Islet precursor cell (in vitro differentiated cells): Measurements from ENCODE around the gene RBPJ.

Experiments used
- DNase-seq: peaks from one replicate; pipeline ENCODE4 v3.0.0-alpha.2; 2018

RBPJ gene

DNA sequence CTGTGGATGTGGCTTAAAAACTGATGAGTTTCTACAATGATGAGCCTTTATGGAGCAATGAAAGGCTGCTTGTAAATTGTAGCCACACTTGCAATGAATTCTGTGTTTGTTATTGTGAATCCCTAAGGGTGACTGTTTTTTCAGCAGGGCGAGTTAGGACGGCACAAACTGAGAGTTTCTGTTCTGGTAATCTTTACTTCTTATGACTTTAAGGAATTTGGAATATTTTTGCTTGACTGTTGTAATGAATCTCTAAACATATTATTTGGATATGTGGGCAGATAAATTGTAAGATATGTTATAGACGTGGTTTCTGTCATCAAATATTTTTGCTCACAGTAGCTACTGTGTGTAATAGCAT lies 22.2 kb downstream of the RBPJ start:
- DNase-seq = no peak

DNA sequence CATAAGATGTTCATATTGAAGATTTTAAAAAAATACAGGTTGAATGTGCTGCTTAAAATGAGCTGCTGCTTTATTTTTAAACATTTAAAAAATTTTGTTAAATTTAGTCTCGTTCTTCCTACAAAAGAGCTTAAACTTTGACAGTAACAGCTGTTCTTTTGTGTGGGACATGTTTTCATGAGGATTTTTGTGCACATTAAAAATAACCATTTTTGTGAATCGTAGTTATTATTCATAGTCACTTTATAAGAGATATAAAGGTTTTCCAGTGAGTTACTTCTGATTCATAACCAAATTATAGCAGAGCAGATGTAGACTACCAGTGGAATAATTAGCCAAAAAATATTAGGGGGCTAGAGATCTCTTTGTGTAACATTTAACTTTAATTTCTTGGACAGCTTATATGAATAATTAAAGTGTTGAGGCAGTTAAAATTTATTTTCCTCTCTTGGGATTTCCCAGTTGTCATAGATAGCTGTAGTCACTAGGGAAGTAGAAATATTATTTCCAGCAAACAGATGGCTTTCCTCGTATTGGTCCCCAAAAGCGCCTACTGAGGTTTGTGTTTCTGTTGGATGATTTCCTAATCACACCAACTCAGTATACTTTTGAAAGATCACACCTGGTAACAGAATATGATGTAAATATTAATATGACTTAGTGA lies 24.2 kb downstream of the RBPJ start:
- no peak for DNase-seq

DNA sequence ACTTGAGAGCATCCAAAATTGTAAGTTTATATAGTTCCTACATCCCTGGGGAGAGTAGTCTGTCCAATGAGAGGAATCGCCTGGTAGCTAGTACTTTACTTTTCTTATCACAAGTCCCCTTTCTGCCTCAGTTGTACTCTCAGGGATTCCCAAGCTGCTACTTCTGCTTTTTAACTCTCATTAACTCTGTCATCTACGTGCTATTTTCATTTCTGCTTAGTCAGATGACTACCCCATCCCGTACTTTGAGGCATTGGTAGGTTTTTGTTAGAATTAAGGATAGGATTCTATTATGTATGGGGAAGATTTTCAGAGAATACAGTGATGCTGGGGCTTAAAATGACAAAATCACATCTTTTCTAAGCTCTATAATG lies 24.7 kb downstream of the RBPJ start:
- DNase-seq = no peak

DNA sequence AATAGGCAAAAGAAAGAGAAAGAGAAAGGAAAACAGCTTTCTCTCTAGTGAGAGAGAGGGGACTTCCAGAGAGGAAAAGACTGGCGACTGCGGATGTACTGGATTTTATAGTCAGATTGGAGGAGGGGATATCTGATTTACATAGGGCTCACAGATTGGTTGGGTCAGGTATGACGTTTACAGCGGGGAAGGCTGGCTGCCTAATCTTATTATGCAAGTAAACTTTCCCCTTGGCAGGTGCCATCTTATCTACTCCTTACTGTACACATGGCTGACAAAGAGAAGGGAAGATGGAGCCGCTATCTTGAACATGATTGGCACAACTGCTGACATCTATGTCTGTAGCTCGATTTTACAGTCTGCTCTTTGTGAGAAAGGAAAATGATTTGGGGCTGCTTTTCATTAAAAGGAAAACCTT lies 25.4 kb downstream of the RBPJ start:
- no peak for DNase-seq

DNA sequence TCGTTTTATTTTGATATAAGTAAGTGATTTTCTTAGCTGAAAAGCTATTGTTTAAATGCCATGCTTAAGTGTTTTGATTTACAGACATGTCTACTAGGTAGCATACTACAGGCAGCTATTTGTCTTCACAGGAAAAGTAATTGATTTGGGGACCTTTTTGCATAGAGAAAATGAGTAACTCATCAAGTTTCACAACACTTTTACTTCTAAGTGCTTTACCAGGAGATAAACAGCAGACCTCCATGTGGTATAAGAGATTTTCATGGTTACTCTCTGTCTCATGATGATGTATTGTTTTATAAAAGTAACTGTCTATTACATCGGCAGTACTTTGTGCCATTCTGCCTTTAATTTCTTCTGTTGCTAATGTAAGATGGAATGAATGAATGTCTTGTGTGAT lies 28.7 kb downstream of the RBPJ start:
- DNase-seq = no peak

DNA sequence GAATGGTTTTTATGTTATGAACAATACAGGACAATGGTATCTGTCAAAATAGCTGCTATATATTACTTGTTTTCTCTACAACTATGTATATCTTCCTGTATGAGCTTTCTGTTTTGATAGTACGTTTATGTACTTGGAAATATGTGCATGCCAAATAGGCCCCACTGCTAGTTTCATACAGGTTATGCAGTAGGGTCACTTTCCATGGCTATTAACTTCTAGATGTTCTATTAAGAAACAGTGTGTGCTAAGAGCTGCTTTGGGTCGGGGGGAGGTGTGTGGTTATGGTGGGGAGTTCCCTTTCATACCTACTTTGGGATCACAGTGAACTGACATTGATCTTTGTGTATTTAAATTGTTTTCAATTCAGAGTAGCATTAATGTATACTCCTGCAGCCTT lies 30.9 kb downstream of the RBPJ start:
- DNase-seq = no peak

DNA sequence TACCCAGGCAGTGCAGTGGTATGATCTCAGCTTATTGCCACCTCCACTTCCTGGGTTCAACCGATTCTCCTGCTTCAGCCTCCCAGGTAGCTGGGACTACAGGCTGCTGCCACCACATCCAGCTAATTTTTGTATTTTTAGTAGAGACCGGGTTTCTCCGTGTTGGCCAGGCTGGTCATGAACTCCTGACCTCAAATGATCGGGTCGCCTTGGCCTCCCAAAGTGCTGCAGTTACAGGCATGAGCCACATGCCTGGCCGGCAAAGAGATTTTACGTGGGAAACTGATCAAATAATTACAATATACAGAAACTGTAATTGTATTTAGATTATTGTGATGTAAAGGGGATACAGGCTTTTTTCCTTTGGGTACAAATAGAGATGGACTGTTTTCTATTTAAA lies 33.7 kb downstream of the RBPJ start:
- no peak for DNase-seq

DNA sequence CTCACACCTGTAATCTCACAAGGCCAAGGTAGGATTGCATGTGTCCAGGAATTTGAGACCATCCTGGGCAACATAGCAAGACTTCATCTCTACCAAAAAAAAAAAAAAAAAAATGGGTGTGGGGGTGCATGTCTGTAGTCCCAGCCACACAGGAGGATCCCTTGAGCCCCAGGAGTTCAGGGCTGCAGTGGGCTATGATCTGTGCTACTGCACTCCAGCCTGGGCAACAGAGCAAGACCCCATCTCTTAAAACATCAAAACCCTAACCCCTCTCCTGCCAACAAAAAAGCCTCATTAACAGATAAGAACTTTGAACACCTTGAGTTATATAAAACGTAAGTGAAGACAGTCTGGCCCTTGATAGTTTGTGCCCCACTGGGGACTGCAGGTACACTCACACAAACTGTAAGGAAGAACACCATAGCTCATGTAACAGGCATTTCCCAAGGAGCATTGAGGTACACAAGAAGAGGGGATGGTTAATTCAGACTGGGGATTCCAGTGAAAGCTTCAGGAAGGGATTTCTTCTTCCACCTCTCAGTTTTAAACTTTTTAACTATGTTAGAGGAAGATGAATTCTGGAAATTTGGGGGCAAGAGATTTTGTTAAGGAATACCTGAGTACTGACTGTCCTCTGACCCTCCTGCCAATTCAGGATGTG lies 34.7 kb downstream of the RBPJ start:
- no peak for DNase-seq

DNA sequence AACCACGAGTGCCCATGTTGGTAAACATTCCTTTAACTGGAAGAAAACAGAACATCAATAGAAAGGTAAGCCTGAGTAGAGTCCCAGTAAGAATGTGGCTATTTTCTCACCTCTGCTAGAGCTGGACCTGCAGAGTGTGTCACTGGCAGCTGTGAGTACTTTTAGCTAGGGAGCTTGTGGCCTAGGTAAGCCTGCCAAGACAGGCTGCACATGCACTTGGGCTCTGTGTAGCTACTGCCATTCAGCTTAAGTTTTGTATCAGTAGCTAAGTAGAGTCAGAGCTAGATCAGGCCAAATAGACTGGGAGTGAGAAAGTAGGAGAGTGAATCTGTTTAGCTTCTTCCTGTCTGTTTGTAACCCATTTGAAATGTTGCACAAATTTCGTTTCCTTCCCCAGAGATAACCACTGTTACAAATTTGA lies 35.3 kb downstream of the RBPJ start:
- DNase-seq = peak; percentile 77

DNA sequence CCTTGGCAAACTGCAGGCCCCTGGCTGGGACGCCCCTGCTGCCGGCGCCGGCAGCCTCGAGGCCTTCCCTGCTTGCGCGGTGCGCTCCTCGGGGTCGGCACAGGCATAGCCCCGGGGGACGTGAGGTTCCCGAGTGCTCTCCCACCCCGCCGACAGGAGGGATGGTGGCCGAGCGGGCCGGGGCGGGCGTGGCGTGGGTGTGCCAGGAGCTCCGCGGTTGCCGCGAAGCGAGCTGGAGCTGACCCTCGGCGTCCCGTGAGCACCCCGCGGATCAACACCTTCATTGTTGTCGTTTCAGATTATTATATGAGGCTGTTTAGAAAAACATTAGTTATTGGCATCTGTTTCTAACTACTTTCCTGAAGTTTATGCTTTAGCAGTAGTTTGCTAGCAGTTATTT lies 38.7 kb downstream of the RBPJ start:
- peak; percentile 58 for DNase-seq

DNA sequence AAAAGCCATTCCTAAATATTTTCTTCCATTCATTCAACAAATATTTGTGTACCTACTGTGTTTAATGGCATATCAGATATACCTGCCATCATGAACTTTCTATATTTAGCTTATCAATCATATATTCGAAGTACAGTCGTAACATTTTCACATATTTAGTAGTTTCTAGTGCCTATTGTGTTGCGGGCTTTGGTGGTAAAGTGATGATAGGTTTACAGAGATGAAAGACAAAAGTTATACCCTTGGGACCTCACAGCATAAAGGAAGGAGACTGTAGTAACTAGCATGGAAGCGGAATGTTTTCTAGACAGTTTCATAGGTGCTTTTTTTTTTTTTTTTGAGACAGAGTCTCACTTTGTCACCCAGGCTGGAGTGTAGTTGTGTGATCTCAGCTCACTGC lies 39.5 kb downstream of the RBPJ start:
- DNase-seq = no peak

DNA sequence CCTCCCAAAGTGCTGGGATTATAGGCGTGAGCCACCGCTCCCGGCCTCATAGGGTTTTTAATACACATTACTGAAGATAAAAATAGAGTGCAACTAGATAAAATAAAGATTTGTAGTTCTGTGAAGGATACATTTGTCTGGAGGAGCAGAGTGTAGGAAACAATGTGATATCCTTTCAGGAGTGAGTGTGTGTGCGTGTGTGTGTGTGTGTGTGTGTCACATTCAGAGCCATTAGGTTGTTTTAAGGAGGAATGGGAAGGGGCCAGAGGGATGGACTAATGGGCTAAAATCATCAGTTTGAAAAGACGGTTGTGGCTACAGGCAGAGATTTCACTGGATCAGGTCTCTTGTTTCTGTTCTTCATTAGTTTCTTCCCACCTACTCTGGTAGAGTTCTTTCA lies 40.0 kb downstream of the RBPJ start:
- no peak for DNase-seq

DNA sequence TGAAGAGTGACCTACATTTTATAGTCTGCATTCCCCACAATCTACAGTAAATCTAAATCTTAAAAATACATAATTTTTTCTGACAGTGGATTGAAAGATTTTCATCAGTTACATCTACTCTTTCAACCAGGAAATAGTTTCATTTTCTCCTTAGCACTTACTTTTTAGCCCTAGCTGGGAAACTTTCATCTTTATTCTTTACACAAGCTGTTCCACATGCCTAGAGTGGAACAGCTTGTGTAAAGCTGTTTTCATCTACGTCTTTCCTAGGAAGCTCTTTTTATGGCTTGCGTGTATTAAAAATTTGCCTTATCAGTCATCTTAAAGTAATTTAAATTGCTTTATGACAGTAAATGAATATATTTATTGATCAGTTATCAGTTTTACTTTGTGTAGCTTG lies 40.5 kb downstream of the RBPJ start:
- no peak for DNase-seq

DNA sequence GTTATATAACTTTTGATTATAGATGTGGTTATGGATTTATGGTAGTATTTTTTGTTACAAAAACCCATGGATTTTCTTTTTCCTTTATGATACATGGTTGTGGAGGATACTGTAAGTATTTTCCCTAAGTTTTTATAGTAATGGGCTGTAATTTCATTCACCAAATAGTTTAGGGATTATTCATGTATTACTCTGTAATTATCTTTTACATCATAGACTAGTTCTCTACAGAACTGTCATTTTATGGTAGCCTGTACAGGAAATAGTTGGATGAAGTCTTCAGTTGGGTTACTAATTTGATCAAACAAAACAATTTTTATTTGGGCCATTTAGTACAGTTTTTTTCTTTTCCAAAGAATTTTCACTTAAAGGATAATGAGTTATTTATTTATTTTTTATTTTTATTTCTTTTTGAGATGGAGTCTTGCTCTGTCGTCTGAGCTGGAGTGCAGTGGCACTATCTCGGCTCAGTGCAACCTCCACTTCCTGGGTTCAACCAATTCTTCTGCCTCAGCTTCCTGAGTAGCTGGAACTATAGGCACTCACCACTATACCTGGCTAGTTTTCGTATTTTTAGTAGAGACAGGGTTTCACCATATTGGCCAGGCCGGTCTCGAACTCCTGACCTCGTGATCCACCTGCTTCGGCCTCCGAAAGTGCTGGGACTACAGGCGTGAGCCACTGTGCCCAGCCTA lies 42.1 kb downstream of the RBPJ start:
- no peak for DNase-seq

DNA sequence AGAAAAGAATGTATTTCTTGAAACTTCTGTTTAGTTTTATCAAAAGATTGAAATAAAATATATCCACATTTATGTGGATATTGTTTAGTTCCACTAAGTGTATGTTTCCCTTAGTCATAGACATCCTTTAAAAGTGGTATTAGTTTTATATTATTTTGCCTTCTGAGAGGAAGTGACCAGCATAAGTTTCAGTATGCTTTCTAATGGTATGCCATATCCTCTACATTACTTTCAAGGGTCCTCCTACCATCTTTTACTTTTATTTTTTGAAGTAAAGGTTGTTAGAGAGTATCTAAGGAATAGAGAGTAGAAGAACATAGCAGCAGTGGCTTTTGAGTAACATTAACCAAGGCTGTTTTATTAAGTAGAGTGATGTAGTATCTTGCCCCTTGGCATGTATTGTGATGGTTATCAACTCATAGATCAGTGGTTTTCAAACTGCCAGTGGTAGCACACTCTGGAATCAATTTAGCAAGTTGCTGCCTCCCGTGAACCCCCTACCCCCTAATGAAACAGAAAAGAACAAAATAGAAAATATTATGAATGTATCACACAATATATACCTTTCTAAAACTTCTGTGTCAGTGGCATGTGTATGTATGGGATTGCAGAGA lies 44.8 kb downstream of the RBPJ start:
- DNase-seq = no peak

DNA sequence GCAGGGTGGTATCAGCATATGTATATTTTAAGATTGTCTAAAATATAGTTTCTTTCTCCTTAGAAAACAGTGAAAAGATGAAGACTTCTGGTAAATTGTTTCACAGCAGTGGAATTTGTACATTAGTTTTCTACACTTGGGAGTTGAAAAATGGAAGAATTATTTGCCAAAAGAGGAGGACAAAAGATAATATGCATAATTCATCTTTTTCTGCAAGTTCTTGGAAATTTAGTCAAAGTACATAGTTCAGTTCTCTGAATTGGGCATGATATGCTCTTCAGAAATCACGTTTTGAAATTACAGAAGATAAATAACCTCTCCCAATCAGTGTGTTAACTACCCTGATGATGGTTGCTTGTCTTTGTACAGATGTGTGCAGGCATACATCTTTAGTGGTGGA lies 47.0 kb downstream of the RBPJ start:
- DNase-seq = no peak

DNA sequence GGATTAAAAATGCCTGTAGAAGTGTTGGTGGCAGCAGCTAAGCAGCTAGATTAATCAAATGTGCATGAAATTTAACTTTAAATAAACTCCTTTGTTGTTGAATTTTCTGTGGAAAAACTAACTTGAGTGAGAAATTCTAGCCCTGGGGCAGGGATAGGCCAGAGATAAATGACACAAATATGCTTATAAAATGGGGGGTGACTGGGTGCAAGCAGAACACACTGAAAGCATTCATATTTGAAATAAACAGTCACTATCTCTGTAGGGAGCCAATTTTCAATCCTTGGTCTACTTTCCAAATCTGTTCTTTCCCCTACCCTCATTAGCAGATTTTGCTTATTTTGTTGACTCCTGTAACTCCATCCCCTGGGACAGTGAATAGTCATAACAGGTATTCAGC lies 47.9 kb downstream of the RBPJ start:
- no peak for DNase-seq

DNA sequence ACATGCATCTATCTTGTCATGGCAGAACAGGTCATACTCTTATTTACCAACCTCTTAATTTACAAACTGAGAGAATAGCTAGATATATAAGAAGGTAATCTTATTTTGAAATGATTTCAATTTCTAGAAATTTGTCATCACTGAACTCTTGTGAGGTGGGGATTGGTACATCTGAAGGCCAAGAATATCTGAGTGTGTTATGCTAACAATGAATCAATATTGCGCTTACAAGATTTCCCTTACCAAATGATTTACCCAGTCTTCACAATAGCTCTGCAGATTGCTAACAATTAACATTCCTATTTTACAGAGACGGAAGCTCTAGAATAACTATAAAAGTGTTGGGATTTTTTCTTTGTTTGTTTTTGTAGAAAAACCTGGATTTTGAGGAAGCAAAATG lies 48.3 kb downstream of the RBPJ start:
- DNase-seq = no peak

DNA sequence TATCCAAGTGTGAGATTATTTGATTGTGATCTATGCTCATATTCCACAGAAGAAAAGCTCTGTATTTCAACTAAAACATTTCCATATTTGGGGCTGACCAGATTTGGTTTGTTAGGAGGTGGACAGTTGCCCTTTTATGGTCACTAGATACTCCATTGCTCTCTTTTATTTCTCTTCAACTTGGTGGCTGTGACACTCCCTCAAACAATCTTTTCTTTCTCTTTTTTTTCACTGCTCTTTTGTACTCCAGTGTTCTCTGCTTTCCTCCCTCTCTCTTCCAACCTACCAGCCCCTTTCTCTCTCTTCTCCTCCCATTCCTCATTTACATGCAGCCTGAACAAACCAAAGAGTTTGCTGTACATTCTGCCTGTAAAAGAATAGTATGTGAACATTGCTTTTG lies 48.8 kb downstream of the RBPJ start:
- no peak for DNase-seq

DNA sequence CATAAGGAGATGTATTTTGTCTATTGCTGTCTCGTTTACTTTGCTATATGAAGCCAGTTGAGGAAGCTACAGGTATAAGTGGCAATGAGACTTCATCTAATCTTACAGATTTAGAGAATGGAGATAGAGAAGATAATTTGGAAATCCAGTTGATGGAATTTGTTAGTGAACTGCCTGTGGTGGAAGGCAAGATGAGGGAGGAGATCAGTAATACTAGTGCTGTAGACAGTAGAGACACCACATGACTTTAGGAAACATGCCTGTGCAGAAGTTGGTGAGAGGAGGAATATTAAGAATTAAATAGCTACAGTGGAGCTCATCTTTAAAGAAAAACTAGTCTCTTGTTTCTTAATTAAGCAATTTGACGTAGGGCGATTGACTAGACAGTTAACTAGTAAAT lies 51.3 kb downstream of the RBPJ start:
- DNase-seq = no peak

DNA sequence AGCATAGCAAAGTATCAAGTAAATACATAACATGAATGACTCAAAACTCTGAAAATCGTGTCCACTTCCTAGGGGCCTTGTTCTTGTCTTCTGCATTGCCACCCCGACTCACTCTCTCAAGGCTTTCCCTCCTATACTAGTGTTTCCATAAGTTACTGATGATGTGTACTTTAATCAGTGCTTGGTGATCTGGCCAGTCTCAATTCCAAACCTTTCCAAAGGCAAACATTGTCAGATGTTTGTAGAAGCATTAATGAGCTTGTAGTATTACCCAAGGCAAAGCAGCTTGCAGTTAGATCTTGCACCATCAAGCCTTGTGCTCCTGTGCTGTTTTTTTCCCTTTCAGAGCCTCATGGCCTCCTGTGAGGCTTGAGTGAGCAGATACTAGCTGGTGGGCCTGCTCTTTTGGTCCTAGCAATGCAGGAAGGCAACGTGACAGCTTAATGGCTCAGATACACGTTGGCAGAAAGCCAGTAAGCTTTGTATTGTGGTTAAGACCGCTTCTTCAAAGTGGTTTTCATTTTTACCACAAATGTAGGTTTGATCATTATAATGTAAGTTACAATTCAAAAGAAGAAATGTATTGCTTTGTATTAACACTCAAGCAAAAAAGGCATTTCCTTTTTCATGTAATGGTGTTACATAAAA lies 51.8 kb downstream of the RBPJ start:
- no peak for DNase-seq

DNA sequence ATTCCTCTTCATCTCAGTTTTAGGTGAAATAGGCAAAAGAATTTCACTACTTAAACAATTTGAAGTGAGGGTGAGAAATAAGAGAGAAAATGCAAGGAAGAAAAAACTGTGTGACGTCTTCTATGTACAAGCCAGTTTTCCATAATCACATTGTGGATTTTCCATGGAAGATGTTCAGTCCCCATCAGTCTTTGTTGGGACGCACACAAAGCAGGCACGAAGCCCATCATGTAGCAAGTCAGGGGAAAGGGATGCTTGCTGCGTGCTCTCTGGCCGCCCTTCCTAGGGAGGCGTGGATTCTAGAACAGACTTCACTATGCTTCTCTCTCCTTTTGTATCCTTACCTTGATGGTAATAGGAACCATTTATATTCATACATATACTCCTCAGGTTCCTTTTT lies 54.7 kb downstream of the RBPJ start:
- no peak for DNase-seq
